Pancreas (tissue), 10 donors: Measurements from ENCODE around the gene KLHL17. TPM values are rescaled to one million over a fixed set of nuclear protein-coding genes. Genes with fewer than 3 reads are reported as not detected.
A peak's percentile ranks its signal among the peaks of the same experiment; 100 is the strongest.

ENCODE experiments used
- ATAC-seq, 4 donors: fragments of 200-7000 bp; cut with Tn5 transposase; one replicate each; pipeline versions ENCODE4 v1.8.0 to v1.9.1; 2020; ENCODE audit warnings: mild to moderate bottlenecking in 4 of 4, moderate library complexity in 4 of 4
- DNase-seq, 6 donors: peaks; one replicate each; pipeline ENCODE4 v3.0.0-alpha.2; 2020
- FAIRE-seq: peaks from 2 replicates; lab custom pipeline; 2012; peaks lifted over from hg19 to GRCh38; lab: Jason Lieb, UNC
- H3K27ac ChIP-seq, 4 donors: fragments of 200-600 bp; sonication (generic); 1 replicate in 3 of 4; 2 replicates in 1 of 4; pipeline versions ENCODE4 v1.5.0 to v1.8.0; 2020
- H3K27me3 ChIP-seq, 4 donors: fragments of 200-600 bp; one replicate each; pipeline ENCODE4 v1.8.0; 2021
- H3K36me3 ChIP-seq, 3 donors: fragments of 200-600 bp; sonication (generic) in 1 of 3; one replicate each; pipeline versions ENCODE4 v1.5.0 to v1.8.0; 2020 to 2021
- H3K4me1 ChIP-seq, 3 donors: fragments of 200-600 bp; one replicate each; pipeline ENCODE4 v1.8.0; 2021
- H3K4me3 ChIP-seq, 4 donors: fragments of 200-600 bp; sonication (generic) in 2 of 4; one replicate each; pipeline versions ENCODE4 v1.5.0 to v1.8.0; 2020 to 2021
- H3K9me3 ChIP-seq, 4 donors: fragments of 200-600 bp; one replicate each; pipeline ENCODE4 v1.8.0; 2021
- whole genome bisulfite sequencing, 2 donors: extraction: QIAGEN DNeasy Blood & Tissue Kit; methylation state at CpG; one replicate each; pipeline ENCODE4 v1.1.7; 2013; 5-methylcytosine and 5-hydroxymethylcytosine counted together
- intact Hi-C, 3 donors: fragments of 100-400 bp; cut with DNase I; formaldehyde crosslinking; loops; one replicate each; pipeline versions ENCODE4 v1.11.1 to v1.14.2; 2022
- polyA plus RNA-seq, 2 donors: library from polyadenylated mRNA; stranded (reverse); fragments of 200-250 nt; gene quantifications; one replicate each; pipeline ENCODE4 v1.2.3, GENCODE V29; 2013
- total RNA-seq, 6 donors: library from RNA; stranded (reverse); fragmentation: NEBNext Ultra II Directional in 4 of 6; extraction: Animal tissue kit (Norgen Biotek cat#: 25700) in 4 of 6; gene quantifications; one replicate each; pipeline versions ENCODE4 v1.2.1 to v1.2.4, GENCODE V29; 2021 to 2023
- TF ChIP-seq, protein P1 (sequence below), 4 donors: fragments of 200-600 bp; sonication (generic) in 3 of 4; IDR thresholded peaks; one replicate each; pipeline versions ENCODE4 v1.5.0 to v1.8.0; 2021; ENCODE audit warnings: antibody characterized with exemption in 4 of 4
- donor health status: healthy with polysubstance abuse.
- donor health status: DM: no; HTN: no; CAD: no; lungs with moderate emphysema.
- donor health status: DM: no; HTN: no; CAD: no.
- donor health status: control.
- donor health status: control.
- donor health status: Bipolar disorder and iron deficiency.
- donor health status: DM: yes; HTN: yes; CAD: no.
- donor health status: DM: no; HTN: no; CAD: no.
- donor health status: DM: no; HTN: no; CAD: no.
- donor health status: DM: yes; HTN: yes; CAD: no.

KLHL17 gene
- total and polyA plus RNA-seq, 8 donors = 3.1 to 24.1 (median 6.2) TPM

DNA sequence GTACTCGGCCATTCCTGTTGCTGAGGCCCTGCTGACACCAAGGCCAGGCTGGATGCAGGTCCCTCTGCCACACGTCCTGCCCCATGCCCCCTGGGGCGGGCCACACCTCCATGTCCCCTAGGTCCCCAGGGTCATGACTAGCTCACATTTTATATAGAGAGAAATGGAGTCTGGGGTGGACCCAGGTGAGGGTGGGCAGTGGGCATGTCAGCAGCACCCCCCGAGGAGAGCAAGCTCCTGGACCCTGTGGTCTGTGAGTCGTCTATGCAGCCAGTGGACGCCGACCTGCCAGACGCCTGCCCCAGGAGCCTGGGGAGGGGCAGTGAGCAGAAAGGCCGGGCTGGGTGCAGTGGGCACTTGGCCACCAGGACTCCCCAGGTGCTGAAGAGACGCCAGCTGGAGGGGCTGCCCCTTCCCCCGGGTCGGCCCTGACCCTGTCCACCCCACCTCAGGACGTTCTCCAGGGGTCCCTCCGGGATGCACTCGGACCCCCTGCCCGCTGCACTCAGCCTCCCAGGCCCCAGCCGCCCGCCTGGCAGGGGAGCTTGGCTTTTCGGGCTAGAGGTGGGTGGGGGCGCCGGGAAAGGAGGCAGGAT is 20.8 kb upstream of the KLHL17 start:
- H3K27ac ChIP-seq = no peak overlapping the region
- DNase-seq = no peak

DNA sequence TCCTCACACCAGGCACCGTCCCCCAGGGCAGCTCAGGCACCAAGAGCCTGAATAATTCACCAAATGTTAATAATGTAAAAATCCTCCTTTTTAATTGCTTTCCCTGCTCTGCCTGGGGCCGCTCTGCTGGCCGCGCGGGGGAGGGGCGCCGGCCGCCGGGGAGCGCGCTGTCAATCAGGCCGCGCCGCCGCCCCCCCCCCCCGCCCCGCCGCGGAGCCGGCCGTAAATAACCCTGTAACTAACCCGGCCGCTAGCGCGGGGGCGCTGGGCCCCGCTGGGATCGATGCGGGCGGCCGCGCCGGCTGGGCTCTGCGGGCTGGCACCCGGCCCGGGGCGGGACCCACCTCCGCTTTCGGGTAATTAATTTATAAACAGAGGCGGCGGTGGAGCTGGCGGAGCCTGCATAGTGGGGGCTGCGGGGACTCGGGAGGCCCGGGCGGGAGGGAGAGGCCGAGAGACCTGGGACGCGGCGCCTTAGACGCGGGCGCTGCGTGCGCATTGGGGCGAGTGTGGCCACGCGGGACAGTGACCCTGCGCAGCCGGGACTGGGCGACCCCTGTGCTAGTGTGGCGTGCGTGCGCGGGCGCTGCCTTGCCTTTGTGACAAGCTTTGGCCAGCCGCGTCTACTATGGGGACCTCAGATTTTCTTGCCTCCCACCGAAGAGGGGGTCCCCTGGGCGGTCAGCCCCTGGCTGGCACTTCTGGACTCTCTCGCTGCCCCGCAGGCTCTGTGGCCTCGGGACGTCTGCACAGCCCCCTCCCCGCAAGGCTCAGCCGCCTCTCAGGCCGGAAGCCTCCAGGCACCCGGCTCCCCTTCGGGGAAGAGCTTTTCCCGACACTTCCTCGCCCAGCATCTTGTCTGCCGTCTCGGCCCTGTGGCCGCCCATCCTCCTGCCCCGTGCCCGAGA is 20.0 kb upstream of the KLHL17 start:
- ATAC-seq (peak; percentile 17 to 50 (median 36)), FAIRE-seq (no peak), DNase-seq (peak; percentile 58 to 85 (median 68))
- TF ChIP-seq, protein P1, sequence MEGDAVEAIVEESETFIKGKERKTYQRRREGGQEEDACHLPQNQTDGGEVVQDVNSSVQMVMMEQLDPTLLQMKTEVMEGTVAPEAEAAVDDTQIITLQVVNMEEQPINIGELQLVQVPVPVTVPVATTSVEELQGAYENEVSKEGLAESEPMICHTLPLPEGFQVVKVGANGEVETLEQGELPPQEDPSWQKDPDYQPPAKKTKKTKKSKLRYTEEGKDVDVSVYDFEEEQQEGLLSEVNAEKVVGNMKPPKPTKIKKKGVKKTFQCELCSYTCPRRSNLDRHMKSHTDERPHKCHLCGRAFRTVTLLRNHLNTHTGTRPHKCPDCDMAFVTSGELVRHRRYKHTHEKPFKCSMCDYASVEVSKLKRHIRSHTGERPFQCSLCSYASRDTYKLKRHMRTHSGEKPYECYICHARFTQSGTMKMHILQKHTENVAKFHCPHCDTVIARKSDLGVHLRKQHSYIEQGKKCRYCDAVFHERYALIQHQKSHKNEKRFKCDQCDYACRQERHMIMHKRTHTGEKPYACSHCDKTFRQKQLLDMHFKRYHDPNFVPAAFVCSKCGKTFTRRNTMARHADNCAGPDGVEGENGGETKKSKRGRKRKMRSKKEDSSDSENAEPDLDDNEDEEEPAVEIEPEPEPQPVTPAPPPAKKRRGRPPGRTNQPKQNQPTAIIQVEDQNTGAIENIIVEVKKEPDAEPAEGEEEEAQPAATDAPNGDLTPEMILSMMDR (IDR thresholded peaks at IDR 0.05) = no peak
- intact Hi-C loops = no loop called here
- H3K9me3 ChIP-seq = no peaks in the 10 kb centered on the region
- no peak overlapping the region for H3K27ac ChIP-seq
- WGBS, 2 donors = 1 to 2% methylated on average over 68 to 86 of the region's 86 CpGs
- peaks cover 0 to 12% (median 5%) of the 10 kb centered on the region in 4 donors for H3K27me3 ChIP-seq
- peak overlapping the region in 2 of 4 donors; percentile 26 to 41 for H3K4me3 ChIP-seq
- H3K4me1 ChIP-seq = peaks cover 8 to 20% (median 19%) of the 10 kb centered on the region in 3 donors
- H3K36me3 ChIP-seq = peaks cover 0 to 4% (median 0%) of the 10 kb centered on the region in 3 donors

More for the DNA sequence above, 20.8 kb upstream of the KLHL17 start:
- H3K4me1 ChIP-seq = peaks cover 8 to 25% (median 19%) of the 10 kb centered on the region in 3 donors
- WGBS, 2 donors = 10 to 15% methylated on average over 19 to 21 of the region's 21 CpGs
- H3K36me3 ChIP-seq = no peaks in the 10 kb centered on the region
- FAIRE-seq (no peak), ATAC-seq (no peak)
- no peaks in the 10 kb centered on the region for H3K9me3 ChIP-seq
- peaks cover 0 to 16% (median 5%) of the 10 kb centered on the region in 4 donors for H3K27me3 ChIP-seq
- TF ChIP-seq, protein P1 (IDR thresholded peaks at IDR 0.05) = no peak
- H3K4me3 ChIP-seq = peak overlapping the region in 2 of 4 donors; percentile 26 to 41
- intact Hi-C loops = no loop called here

DNA sequence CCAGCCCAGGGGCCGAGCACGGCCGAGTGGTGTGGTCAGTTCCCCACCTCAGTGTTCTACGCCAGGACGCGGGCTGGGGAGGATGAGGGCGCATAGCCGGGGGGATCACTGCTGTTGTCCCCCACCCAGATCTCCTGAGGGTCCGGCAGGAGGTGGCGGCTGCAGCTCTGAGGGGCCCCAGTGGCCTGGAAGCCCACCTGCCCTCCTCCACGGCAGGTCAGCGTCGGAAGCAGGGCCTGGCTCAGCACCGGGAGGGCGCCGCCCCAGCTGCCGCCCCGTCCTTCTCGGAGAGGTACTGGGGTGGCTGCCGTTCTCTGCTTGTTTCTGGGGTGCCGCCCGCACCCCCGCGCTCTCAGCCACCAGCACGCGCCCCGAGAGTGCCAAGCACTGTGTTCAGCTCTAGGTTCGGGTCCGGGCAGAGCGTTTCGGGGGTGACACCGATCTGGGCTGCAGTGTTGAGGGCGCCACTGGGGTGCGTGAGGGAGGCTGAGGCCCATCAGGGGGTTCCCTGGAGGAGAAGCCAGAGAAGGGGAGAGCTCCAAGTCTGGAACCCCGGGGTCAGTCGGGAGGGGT is 19.3 kb upstream of the KLHL17 start:
- FAIRE-seq = no peak
- Histone ChIP-seq H3K27me3 (peaks cover 0 to 11% (median 5%) of the 10 kb centered on the region in 4 donors), H3K4me1 (peaks cover 8 to 19% (median 18%) of the 10 kb centered on the region in 3 donors), H3K36me3 (peaks cover 0 to 10% (median 0%) of the 10 kb centered on the region in 3 donors), H3K4me3 (peak overlapping the region in 2 of 4 donors; percentile 26 to 41), H3K27ac (peak overlapping the region in 1 of 4 donors; percentile 2), H3K9me3 (no peaks in the 10 kb centered on the region)
- TF ChIP-seq, protein P1 (IDR thresholded peaks at IDR 0.05) = no peak
- ATAC-seq = peak in 2 of 4 donors; percentile 4 to 5
- intact Hi-C loops = no loop called here
- WGBS, 2 donors = 5 to 6% methylated on average over 36 of the region's 36 CpGs
- no peak for DNase-seq

DNA sequence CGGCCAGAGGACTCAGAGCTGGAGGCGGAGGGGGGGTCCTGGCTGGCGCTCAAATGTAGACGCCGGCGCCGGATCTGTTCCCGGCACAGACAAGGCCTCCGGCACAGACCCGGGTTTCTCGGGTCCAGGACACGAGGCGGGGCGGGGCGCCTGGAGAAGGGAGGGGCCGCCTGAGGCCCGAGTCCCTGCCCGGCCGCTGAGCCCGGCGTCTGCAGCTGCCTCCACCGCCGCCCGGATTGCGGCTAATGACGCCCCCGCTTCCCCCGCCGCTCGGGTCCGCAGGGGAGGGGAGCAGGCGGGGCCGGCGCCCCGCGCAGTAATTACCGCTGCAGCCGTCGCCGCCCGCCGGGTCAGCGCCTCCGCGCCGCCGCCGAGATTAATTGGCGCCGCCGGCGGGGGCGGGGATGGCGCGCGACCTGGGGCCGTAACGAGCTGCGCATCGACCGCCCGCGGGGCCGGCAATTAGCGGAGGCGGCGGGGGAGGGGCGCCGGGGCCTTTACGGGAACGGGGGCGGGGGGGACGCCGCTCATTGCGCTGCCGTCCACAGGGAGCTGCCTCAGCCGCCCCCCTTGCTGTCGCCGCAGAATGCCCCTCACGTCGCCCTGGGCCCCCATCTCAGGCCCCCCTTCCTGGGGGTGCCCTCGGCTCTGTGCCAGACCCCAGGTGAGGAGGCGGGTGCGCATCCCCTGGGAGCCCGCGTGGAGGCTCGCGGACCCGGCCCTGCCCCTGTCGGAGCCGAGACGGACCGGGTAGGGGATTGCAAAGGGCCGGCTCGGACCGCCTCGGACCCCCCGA is 18.6 kb upstream of the KLHL17 start:
- no peaks in the 10 kb centered on the region for H3K9me3 ChIP-seq
- DNase-seq (peak in 5 of 6 donors; percentile 46 to 82 (median 57)), ATAC-seq (peak; percentile 22 to 50 (median 47)), FAIRE-seq (no peak)
- peaks cover 0 to 16% (median 0%) of the 10 kb centered on the region in 3 donors for H3K36me3 ChIP-seq
- H3K4me3 ChIP-seq = peak overlapping the region in 3 of 4 donors; percentile 15 to 41 (median 25)
- 0 to 1% methylated on average over 45 to 98 of the region's 98 CpGs for WGBS, 2 donors
- intact Hi-C loops = no loop called here
- peaks cover 0 to 11% (median 5%) of the 10 kb centered on the region in 4 donors for H3K27me3 ChIP-seq
- TF ChIP-seq, protein P1 (IDR thresholded peaks at IDR 0.05) = no peak
- peaks cover 8 to 19% (median 18%) of the 10 kb centered on the region in 3 donors for H3K4me1 ChIP-seq
- peak overlapping the region in 1 of 4 donors; percentile 22 for H3K27ac ChIP-seq
